NCI-H345 (cell line): ENCODE data around the gene LINC01488.

Experiments used
- DNase-seq: peaks from one replicate; lab custom pipeline; 2025; lab: John Stamatoyannopoulos, UW

LINC01488 gene

DNA sequence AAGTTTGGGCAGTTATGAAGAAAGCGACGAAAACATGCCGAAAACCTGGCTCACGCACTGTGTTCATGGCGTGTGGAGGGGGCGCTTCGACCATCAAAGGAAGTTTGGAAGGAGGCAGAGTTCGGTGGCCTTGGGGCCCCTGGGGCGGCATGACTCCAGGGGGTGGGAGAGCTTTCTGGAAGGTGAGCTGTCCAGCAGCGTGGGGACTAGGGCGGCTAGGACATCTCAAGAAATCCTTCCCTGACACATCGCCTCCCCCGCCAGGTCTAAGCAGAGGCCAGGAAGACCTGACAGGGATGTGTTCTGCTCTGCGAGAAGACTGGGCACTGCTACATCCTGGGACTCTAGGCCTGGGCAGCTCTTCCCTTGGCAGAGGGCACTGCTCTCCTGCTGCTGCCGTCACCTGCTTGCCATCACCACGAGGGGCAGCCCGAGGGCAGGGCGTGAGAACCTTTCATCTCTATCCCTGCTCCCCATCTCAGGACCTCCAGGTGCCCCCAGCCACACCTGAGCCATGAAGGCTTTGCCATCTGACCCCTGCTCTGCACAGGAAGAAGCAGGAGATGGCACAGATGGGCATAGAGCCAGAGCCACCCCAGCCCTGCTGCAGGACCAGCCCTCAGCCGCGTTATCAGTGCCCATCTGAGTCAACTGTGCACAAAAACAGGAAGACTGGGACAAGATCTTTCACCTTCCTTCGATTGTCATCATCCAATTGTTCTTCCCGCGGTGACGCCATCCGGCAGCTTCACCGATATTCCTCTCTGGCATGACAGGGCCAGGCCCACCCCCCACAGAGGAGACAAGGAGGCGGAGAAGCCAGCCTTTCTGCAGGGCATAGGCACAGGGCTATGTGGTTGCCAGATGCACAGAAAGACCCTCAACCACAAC lies 12.7 kb downstream of the LINC01488 start:
- DNase-seq: no peak

DNA sequence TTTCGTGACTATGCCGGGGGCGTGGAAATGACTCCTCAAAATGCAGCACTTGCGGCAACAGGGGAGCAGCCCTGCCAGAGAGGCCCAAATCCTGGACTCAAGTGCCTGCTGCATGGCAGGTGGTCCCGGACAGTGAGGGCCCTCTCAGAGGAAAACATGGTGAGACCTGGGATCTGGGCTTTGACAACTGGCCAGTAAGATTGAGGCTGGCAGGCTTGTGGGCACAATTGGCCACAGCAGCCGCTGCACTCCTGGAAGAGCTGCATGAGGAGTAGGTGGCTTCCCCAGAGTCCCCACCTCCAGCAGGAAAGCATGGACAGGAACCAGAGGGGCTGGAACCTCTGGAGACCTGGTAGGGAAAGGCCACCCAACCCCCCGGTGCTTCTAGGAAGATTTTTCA lies 13.4 kb downstream of the LINC01488 start:
- DNase-seq: no peak

DNA sequence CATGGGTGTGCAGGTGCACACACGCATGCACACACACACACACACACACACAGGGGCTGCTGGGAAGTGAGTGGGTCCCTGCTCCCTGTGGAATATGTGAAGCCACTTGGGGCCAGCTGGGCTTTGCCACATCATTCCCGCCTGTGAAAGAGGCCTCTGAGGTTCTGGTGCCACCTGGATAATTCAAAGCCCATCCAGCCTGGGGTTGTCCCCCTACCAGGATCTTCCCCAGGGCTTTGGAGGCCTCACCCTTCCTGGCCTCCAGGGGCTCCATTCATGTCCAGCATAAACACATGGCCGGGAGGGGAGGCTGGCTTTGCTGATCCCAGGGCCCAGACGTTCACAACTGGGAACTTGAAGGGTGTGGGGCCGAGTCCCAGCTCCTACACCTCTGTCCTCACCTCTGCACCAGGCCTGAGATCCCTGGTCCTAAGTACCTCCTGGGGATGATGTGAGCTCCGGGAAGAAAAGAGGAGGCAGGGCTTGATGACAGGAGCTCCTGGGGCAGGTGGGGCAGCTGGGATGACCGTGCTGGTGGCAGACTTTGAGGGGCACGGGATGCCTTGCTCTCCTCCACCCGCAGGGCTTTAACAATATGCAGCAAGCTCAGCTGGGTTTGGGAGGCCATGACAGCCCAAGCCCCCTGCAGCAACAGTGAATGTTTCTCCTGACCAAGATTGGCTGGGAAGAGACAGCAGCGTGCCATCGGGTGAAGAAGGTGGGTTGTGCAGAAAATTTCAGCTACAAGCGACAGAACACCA lies 14.2 kb downstream of the LINC01488 start:
- no peak for DNase-seq

DNA sequence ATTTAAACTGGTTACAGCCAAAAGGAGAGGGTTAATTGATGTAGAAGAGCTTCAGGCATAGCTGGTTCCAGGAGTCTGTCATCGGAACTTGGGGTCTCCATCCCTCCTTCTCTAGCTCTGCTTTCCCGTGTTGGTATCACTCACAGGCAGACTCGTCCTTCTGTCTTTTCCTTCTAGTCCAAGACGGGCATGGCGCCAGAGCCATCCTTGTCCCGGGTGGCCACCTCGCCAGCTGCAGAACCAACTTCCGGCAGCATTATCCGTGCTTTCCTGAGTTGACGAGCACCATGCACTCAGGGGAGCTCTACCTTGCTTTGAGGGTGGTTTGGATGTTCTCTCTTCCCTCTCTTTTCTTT lies 14.7 kb downstream of the LINC01488 start:
- DNase-seq: no peak

DNA sequence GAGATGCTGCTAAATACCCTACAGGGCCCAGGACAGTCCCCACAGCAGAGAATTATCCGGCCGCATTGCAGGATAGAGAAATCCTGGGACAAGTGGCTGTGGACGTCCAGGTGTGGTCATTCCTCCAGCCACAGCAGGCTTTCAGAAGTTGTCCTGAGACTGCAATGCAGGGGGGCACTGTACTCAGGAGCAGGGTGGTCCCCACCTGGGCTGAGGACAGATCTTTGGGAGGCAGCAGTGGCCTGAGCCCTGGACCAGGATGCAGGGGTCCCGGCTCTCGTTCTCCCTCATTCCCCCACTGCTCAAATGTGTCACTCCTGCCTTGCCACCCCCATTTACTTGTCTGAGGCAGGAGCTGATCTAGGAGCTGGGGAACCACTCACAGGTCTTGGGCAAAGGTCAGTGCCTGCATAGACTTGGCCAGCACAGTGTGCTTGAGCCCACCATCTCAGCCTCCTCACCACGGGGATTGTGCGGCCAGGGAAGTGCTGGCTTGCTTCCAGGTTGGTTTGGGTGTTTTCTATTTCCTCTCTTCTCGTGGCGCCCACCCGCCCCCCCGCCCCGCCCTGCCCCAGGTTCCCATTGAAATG lies 15.3 kb downstream of the LINC01488 start:
- DNase-seq: no peak

DNA sequence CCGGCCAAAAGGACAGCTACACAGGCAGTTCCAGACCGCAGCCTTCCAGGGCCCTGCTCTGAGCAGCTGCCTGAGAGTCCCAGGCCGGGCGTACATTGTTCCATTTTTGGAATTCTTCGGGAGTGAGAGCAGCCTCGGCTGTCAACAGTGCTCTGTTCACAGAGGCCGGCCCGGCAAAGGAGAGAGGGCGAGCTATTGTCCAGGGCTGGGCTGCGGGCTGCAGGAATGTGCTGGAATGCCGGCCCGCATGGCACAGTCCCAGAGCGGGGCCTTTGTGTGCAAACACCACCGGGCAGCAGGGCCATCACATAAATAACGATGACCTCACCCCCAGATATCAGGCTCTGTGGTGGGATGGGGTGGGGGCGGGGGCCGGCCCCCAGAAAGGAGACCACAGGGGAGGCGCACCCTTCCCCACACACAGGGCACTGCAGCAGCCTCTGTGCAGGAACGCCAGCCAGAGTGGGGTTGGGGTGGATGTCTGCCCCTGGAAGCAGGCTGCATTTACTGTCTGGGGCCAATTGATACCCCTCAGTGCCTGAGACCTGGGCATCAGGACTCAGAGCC lies 15.8 kb downstream of the LINC01488 start:
- no peak for DNase-seq

DNA sequence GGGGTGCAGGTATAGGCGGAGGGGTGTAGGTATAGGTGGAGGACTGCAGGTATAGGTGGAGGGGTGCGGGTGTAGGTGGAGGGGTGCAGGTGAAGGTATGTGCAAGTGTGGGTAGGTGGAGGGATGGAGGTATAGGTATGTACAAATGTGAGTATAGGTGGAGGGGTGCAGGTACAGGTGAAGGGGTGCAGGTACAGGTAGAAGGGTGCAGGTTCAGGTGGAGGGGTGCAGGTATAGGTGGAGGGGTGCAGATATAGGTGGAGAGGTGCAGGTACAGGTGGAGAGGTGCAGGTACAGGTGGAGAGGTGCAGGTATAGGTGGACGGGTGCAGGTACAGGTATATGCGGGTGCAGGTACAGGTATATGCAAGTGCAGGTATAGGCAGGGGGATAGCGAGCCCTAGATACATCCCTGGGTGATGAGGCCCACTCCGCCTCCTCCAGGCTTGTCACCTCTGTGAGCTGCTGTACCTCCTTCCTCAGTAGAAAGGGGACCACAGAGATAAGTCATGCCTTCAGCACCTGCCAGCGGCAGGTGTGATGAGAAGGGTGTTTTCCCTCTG lies 17.2 kb downstream of the LINC01488 start:
- no peak for DNase-seq

DNA sequence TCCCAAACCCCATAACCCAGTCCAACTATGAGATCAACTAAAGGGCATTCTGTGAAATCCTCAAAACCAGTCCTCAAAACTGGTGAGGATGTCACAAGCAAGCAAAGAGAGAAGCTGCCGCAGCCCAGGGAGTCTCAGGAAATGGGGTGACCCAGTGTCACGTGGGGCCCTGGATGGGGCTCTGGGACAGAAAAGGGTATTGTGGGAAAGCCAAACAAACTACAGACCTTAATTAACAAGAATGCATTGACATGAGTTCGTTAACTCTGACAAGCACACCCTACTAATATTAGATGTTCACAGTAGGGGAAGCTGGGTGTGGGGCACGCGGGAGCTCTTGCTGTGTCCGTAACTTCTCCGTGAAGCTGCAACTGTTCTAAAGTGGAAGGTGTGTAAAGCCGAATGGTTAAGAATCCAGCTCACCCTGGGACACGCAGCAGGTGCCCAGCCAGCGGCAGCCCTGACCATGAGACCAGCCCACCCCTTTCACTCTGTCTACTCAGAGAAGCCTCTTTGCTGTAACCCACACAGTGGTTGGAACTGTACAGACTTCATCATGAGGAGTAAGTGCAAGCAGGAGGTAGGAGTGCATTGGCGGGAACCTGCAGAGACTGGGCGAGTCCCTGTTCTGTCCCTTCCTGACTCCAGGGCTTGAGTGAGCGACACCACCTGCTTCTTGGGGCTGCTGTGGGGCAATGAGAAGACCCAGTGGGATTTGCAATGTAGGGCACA lies 17.9 kb downstream of the LINC01488 start:
- no peak for DNase-seq

DNA sequence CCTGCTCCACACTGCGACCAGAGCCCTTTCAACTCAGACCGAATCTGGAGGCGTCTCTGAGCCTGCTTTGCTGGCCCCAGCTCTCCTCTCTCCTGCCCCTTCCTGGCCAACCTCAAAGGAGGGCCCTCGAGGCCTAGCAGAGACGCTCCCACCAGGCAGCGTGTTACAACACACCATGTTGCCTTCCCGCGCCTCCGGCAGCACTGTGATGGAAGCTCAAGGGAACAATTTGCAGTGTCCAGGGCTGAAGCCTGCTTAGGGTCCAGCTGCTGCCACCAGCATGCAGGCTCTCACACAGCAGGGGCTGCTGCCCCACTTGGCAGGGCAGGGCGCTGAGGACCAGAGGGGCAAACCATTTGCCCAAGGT lies 18.4 kb downstream of the LINC01488 start:
- no peak for DNase-seq

DNA sequence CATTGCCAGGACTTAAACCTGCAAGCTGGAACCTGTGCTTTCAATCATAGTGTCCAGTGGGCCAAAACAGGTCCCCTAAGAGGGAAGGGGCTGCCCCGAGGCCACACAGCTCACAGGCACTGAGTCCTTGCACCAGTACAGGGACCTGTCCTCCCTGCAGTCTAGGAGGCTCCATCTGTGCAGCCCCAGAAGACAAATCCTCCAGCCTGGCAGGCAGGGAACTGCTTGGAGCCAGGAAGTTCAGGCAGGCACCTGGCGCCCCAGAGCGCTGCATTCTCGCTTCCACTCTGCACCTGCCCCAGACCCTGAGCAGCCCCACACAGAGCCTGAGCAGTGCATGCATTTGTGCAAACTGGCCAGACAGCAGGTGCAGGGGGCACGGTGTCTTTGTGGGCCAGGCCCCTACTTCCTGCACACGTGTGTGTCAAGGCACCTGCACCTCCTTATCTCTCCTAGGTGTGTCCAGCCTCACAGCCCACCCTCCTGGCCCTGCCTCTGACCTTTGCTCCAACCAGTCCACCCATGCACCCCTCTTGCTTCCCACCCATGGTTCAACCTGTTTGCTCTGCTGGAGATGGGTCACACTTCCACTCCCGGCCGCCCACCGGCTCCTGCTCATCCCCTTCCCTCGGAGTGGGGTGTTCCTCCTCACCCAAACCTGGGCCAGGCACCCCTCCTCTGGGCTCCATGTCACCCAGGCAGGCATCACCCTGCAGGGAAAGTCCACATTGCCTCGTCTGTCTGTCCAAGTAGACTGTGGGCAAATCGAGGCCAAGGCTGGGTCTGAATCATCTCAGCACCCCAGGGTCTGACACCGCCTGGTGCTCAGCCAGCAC lies 19.0 kb downstream of the LINC01488 start:
- DNase-seq: no peak

DNA sequence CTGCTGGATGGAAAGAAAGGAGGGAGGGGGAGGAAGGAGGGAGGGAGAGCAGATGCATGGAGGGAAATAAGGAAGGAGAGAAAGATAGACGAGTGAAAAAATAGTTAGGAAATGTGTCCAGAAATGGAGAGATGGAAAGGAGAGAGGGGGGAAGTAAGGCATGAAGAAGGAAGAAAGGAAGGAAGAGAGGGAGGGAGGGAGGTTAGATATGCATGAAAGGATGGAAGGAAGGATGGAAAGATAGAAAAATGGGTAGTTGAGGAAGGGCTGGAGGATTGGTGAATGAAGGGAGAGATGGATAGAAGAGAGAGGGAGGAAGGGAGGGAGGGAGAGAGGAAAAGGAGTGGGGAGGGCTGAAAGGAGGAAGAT lies 19.6 kb downstream of the LINC01488 start:
- DNase-seq: no peak

DNA sequence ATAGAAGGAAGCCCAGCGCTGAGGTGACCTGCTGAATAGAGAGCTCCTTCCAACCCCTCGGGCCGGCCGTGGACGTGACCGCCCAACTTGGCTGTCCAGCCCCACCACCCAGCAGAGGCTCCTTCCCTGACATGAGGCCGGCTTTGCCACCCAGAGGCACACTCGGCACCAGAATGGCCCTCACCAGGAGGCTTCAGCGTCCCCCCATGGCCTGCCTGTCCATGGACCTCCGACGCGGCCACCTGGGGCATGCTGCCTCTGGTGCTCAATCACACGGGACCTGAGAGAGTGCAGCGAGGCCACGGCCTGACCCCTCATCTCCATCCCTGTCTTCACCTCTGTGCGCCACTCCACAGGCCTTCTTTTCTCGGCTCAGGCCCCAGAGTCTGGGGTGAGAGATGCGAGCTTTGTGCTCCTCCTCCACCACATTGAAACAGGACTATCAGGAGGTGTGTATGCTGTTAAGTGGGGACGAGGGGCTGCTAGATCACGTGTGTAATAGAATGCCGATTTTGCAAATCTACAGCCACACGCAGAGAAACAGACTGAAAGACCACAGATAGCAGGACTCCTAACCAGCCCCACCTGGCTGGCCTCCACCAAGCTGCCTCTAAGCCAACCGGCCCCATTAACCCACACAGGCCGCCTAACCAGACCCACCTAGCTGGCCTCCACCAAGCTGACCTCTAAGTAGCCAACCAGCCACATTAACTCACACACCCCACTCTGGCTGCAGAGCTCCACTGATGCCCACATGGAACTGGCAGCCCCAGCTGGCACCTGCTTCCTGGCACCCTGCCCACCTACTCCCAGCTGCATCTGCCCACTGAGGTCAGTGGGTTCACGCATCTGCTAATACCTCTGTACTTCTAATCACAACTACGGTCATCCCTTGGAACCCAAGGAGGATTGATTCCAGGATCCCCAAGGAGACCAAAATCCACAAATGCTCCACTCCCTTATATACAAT lies 20.7 kb downstream of the LINC01488 start:
- DNase-seq: no peak

DNA sequence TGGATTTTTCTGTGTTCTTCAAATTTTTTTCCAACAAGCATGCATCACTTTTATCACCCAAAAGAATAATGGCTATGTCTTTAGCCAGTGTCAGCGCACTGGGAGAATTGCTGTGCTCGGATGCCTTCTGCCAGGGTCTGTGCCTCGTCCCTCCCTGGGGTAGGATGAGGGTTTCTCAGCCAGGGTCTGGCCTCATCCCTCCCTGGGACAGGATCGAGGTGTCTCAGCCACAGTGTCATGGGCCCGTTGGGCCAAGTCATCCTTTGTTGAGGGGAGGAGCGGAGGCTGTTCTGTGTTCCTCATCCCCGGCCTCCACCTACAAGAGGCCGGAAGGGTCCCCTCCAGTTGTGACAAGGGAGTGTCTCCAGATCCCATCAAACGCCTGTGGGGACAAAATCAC lies 22.7 kb downstream of the LINC01488 start:
- DNase-seq: no peak

DNA sequence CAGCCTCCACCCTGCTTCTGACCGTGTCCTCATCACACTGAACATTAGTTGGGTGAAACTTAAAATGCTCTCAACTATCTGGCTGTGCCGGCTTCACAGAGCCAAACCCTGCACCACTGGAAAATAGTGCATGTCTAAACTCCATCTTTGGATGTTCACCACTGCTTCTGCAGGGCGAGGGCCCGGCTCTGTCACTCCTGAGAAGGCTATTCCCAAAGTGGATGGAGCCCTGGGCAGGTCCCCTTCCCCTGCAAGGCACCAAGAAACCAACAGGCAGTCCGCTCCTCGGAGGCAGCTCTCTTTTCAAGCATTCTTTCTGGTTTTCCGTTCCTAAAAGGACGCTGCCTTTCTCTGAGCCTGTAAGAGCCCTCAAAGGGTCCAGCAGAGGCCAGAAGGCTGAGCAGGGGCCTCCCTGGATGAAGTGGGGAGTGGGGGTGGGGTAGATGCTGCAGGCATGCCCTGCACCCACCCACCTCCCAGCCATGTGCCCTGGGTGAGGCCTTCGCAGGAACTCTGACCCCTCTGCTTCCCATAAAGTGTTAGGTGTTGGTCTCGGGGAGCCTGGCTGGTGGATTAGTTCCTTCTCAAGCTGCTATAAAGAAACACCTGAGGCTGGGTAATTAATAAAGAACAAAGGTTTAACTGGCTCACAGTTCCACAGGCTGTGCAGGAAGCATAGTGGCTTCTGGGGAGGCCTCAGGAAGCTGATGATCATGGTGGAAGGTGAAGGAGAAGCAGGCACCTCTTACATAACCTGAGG lies 23.3 kb downstream of the LINC01488 start:
- DNase-seq: no peak

DNA sequence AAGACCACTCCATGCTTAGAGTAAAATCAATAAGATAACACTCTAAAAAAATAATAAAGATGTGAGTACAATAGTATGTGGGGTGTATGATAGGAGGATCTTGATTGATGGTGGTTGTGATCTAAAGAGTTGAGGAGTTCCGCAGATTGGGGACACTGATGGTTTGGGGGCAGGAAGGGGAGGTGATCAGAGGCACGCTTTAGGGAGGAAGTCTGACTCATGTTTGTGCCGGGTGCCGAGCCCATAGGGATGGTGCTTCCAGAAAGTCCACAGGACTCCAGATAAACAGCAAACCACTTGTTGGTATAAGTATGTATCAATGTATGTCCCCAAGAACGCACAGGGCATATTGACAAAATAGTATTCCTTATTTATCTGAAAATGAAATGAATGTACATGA lies 27.5 kb downstream of the LINC01488 start:
- no peak for DNase-seq

DNA sequence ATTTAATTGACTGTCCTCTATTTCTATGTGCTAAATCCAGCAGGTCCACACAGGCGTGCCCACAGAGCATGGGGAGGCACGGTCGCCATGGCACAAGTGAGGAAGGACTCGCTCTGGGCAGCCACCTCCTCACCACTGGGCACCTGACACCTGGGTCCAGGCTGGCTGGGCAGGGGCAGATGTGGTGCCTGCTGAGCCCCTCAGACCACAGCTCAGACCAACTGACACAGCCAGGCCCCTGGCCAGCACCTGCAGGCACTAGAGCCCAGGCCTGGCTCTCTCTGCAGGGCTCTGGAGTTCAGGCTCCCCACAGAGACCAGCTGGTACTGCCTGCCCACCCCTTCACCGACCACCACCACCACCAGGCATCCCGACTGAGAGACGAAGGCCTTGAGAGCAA lies 27.9 kb downstream of the LINC01488 start:
- no peak for DNase-seq

DNA sequence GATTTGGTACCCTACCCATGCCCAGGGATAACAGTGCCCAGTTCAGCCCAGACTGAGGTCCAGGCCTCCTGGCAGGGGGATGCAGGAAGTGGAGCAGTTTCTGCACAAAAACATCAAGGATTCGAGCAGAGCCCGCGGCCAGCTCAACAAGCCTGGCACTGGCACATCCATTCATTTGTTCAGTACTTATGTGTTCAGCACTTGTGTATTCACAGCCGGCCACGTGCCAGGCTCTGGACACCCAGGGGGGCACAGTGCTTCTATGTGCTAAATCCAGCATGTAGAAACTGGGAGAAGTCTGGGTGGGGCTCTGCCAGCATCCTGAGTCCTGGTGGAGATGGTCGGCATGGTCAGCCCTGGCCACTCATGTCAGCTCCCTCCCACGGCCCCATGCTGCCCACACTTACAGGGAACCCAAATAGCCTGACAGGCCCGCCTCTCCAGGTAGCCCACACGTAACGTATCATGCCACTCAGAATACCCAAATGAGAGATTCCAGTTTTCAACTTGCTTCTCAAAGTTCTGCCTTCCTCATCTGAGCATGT lies 28.5 kb downstream of the LINC01488 start:
- no peak for DNase-seq

DNA sequence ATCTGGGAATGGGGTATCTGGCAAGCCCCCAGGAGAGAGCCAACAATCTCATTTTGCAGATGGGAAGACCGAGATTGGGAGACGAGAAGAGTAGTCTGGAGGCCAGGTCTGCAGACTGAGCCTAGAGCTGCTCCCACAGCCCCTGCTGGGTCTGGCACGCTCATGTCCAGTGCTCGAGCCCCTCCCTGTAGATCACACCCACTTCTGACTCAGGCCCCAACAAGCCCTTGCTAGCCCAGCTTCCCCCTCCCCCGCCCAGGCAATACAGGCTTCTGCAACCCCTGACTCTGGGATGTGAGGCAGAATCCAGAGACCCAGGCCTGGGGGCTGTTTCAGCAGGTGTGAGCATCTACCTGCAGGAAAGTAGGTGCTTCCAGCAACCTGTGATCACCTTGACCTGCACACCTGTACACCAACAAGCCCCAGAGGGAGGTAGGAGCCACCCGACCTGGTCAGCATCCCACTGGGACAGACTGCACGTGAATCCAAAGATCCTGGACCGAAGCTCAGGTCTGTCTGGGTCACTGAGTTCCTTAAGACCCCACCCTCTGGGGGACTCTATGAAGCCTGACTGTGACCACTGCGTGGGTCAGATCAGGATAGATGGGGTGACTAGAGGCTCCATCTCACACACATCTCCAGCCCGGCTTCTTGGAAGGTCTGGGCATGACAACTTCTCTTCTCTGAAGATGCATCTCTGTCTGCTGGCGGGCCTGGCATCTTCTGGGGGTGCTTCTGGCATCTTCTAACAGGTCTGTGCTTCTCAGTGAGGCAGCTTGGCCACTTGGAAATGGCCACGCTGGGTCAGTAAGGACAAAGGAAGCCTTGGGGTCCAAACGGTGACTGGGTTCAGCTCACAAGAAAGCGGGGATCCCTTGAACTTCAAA lies 29.3 kb downstream of the LINC01488 start:
- no peak for DNase-seq
